Measurements from ENCODE around the gene PDZD7.
A peak's percentile ranks its signal among the peaks of the same experiment; 100 is the strongest.

Gene PDZD7

DNA sequence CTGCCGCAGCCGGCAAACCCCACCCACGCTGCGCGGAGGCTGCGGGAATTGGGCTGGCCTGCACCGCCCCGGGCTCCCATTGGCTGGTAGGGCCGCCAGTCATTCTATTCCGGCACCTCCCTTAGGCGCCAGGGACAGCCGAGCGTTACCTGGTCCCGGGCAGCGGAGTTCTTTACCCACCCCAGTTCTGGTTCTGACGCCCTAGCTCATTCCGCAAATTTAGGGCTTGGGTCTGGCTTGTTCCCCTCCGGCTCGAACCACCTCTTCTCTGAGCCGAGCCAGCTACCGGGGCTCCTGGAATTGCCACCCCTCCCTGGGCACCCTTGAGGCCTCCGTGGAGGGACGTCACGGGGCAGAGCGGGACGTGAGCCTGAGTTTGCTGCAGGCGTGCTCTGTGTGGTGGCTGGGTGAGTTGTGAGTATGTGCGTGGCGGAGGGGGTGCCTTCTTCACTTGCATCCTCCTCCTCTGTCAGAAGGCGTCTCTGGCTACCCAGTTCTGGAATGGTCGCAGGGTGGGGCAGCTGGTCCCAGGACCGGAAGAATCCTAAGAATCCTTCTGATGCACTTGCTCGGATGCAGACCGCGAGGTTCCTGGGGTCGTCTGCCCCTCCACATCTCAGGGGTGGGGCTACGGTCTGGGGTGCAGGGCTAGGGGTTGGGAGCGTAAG is at the start of gene PDZD7, which contains the start of gene SFXN3:
PDZD7 (minus strand) TSS at position 2 of the 668 bp plus-strand sequence. CDS start 910 bp downstream, outside the sequence.
SFXN3 (plus strand) TSS at position 107 of the 668 bp plus-strand sequence. CDS start 3,461 bp downstream, outside the sequence.
- DNase-seq = peak; percentile 50

DNA sequence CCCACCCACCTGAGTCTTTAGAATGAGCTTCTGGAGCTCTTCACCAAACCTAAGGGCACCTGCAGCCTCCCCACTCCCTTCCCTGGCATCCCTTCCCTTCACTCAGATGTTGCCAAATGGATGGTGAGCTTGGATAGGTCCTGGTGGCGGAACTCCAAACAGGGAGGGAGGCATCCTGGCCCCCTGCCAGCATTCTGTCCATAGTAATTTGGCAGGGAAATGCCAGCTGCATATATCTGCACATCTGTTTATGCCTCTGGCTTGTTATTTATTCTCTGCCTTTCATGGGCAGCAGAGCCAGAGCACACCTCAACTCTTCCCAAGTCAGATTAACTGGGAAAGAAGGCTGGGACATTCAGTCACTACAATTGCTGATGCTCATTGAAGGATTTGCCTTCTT is 48.9 kb upstream of the PDZD7 start:
- DNase-seq = no peak

DNA sequence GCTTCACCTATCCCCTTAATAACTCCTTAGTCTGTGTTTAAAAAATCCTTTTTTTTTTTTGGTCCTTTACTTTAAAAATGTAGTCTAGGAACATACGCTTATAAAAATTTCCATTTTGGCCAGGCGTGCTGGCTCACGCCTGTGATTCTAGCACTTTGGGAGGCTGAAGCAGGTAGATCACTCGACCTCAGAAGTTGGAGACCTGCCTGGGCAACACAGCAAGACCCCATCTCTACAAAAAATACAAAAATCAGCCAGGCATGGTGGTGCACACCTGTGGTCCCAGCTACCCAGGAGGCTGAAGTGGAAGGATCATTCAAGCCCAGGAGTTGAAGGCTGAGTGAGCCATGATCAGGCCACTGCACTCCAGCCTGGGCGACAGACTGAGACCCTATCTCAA is 45.7 kb upstream of the PDZD7 start:
- no peak for DNase-seq

DNA sequence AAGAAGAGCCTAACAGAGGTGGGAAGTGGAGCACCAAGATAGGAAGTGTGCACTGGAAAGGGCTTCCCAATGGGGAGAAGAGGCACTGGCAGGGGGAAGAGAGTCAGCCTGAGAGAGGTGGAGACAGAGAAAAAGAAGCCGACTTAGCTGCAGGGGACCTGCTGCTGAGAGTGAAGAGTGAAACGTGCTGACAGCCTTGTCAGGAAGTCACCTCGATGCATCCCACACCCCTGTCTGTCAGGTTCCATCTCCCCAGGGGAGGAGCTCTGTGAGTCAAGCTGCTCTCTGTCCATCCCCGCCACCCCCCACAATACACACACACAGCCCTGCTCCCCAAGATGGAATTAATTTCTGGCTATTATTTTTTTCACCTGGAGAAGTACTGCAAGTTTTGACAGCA is 44.8 kb upstream of the PDZD7 start:
- no peak for DNase-seq

DNA sequence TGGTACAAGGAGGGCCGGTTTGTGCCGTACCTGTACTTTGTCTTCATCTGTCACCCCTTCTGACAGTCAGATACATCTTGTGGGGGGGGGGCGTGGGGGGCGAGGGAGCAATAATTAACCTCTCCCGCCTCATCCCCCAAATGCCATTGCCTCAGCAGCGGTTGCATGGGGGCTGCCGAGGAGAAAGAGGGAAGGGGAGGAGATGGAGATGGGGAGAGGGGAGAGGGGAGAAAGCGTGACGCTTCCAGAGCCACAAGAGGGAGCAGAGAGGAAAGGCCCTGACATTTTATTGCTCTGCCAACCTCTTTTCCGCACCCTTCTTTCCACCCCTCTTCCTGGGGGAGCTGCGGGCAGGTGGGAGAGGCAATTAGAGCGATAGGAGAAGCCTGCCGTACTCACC is 42.7 kb upstream of the PDZD7 start:
- no peak for DNase-seq

GRCh38 chr10:101072923-101073322 is 42.0 kb upstream of the PDZD7 start:
- DNase-seq = no peak

DNA sequence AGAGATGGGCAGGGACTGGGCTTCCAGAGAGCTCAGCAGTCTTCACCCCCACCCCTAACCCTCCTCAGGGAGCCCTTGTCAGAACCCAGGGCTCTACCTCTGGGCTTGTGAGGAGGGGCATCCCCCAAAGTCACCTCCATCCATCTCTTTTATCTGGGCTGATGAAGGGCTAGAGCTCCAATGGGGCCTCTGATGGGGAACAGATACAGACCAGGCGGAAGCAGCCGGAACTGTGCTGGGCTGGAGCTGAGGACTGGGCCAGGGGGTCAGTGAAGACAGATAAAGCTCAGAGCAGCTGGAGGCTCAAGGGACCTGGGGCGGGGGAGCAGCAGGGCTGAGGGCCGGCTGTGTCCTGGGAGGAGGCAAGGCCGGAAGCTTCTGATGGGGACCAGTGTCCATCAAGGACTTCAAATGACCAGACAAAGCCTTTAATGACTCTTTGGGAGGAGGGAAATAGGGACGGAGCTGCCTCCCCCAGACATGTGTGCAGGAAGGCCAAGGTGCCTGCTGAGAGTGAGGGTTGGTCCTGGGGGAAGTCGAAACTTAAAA is 41.0 kb upstream of the PDZD7 start:
- no peak for DNase-seq

- no peak for DNase-seq
Measured at GRCh38 chr10:101071267-101071884, 40.4 kb upstream of the PDZD7 start.

- no peak for DNase-seq
Measured at GRCh38 chr10:101070098-101070497, 39.2 kb upstream of the PDZD7 start.

GRCh38 chr10:101069441-101069840 is 38.5 kb upstream of the PDZD7 start:
- no peak for DNase-seq

- DNase-seq = peak; percentile 8
Measured at GRCh38 chr10:101067356-101068083, 36.6 kb upstream of the PDZD7 start.

GRCh38 chr10:101066896-101067355 is 36.0 kb upstream of the PDZD7 start:
- DNase-seq = no peak

DNA sequence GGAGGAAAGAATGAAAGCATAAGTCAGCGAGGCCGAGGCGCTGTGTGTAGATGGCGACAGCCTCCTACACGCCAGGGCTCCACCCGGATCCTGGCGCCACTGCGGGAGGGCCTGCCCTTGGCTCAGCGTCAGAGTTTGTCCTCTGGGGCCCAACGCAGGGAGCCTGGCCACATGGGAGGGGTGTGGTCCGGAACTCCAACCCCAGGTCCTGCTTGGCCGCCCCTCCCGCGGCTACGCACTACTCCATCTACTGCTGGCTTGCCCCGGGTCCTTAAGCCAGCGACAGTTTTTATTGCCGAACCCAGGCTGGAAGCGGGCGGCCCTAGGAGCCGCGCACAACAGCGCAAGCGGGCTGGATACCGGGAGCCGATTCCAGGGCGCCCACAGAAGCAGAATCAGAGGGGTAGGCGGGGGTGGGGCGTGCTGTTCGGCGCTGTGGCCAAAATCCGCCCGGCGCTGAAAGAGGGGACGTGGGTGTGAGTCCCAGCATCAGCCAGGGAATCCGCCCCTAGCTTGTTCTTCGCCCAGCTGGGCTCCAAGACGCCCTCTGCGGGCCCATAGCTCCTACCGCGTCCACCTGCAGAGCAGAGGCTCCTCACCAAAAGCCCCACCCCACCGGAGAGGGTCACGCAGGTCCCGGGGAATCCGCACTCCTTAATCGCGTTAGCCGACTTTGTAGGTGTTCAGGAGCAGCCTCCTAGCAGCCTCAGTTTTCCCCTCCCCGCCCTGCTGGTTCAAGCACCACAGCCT is 35.4 kb upstream of the PDZD7 start:
- no peak for DNase-seq

- no peak for DNase-seq
Measured at GRCh38 chr10:101065481-101066145, 34.7 kb upstream of the PDZD7 start.

DNA sequence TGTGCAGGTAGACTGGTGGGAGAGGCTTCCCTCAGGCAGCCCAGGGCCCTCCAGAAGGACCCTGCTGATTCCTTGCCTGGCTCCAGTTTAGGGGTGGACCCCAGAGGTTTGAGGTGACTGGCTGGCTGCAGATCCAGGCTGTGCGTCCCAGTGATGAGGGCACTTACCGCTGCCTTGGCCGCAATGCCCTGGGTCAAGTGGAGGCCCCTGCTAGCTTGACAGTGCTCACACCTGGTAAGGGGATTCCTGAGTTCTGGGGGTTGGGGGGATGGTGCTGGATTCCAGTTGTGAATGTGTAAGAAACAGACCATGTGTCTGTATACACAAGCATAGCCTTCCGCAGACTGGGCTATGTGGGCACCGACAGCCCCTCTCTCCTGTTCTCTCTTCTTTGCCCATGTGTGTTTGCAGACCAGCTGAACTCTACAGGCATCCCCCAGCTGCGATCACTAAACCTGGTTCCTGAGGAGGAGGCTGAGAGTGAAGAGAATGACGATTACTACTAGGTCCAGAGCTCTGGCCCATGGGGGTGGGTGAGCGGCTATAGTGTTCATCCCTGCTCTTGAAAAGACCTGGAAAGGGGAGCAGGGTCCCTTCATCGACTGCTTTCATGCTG is 33.6 kb upstream of the PDZD7 start:
- no peak for DNase-seq

DNA sequence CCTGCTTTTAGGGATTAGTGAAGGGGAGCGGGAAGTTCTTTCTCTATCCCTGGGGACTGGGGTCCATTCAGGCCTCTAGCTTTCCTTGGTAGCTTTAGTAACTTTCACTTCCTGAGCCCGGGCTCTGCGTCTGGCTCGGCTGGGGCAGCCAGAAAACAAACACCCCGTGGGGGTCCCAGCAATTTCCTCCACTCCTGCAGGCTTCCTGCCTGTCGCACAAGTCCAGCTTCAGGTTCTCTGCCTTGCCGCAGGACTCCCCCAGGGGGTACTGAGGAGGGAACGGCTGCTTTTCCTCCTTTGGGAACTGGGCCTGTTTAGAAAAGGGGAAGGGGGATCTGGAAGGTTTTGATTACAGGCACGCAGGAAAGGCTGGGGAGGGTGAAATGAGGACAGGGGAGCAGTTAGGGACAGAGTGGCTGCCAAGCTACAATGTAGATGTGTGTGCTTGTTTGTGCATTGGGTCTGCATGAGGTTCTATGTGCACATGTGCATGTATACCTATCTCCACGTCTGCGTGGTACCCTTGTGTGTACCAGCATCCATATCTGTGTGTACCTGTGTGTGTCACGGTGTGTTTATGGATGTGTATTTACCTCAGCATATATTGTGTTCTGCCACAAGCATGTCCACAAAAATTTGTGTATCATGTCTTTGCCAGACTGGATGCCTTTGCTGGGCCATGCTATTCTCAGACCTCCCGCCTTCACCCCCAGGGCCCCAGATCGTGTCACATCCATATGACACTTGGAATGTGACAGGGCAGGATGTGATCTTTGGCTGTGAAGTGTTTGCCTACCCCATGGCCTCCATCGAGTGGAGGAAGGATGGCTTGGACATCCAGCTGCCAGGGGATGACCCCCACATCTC is 32.9 kb upstream of the PDZD7 start:
- no peak for DNase-seq

DNA sequence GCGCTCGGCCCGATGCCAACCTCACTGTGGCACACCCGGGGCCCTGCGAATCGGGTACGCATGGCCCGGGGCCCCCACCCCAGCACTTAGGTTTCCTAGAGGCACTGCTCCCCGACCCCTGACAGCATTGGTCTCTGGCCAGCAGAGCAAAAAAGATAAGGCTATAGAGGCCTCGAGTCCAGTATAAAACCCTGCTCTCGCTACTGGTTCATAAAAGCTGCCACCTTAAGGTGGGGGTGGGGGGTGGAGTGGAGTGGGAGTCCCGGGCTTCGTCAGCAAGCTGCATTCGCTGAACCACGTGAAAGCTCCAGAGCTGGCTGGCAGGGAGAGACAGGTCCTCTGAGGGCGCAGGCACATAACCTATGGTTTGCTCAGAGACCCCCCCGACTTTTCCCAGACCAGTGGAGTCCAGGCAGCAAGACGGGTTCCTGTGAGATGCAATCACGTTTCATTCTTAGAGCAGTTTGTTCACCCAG is 32.2 kb upstream of the PDZD7 start:
- no peak for DNase-seq

DNA sequence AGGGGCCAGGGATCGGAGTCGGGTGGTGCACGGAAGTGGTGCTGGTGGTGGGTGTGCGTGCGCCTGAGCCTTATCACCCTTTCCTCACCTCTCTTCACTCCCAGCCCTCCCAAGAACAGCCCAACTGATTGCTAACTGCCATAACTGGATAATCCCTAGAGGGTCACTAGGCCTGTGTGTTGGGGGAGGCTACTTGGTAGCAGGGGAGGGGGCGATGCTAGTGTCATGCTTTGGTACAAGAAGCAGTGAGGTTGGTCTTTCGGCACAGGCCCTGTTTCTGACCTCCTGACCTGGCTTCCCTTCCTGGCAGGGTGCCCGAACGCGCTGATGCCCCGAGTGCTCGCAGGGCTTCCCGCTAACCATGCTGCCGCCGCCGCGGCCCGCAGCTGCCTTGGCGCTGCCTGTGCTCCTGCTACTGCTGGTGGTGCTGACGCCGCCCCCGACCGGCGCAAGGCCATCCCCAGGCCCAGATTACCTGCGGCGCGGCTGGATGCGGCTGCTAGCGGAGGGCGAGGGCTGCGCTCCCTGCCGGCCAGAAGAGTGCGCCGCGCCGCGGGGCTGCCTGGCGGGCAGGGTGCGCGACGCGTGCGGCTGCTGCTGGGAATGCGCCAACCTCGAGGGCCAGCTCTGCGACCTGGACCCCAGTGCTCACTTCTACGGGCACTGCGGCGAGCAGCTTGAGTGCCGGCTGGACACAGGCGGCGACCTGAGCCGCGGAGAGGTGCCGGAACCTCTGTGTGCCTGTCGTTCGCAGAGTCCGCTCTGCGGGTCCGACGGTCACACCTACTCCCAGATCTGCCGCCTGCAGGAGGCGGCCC is 31.5 kb upstream of the PDZD7 start:
- no peak for DNase-seq

DNA sequence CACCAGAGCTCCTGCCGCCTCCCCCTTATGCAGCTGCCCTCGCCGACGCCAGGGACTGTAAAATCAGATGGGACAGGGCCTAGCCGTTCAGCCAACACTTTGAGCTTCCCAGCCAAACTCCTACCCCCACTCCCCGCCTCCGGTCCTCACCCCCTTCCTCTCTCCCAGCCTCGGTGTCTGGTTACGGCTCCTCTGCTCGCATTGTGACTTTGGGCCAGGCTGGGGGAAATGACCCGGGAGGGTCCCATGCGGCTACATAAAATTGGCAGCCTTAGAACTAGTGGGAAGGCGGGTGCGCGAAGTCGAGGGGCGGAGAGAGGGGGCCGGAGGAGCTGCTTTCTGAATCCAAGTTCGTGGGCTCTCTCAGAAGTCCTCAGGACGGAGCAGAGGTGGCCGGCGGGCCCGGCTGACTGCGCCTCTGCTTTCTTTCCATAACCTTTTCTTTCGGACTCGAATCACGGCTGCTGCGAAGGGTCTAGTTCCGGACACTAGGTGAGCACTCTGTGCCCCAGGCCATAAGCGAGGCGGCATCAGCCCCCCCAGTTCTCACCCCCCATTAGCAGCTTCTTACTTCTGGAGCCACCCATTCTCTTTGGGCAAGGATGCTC is 30.8 kb upstream of the PDZD7 start, which contains the start of gene KAZALD1:
KAZALD1 (plus strand) TSS at position 366 of the 608 bp plus-strand sequence. CDS start 604 bp downstream, outside the sequence.
- DNase-seq = no peak

All from NCI-H2107 (cell line).